ENCODE results near the gene GBX2.

GRCh38 chr2:236131073-236131692, 37.0 kb downstream of the GBX2 start:
- TF ChIP-seq CTCF (IDR thresholded peaks at IDR 0.05) (no peak), EZH2 (IDR thresholded peaks at IDR 0.05; ENCODE audit: borderline replicate concordance, insufficient read depth, low read depth, low read length, poor library complexity, severe bottlenecking) (no peak)

Data from B cell (primary cell).